Measurements from ENCODE around the gene ECM2.

Gene ECM2

GRCh38 chr9:92507496-92507895 is 28.3 kb downstream of the ECM2 start:
- Histone ChIP-seq H3K79me2 (ENCODE audit: insufficient read depth, low read length) (no peaks in the 10 kb centered on the region), H3K36me3 (ENCODE audit: low read length) (no peaks in the 10 kb centered on the region), H3K4me3 (ENCODE audit: insufficient read depth, low read length, poor library complexity, severe bottlenecking) (no peak overlapping the region), H3K9me3 (ENCODE audit: insufficient read depth, low read length) (no peaks in the 10 kb centered on the region), H3K9me2 (replicated peaks; ENCODE audit: insufficient read depth, low read length) (no peaks in the 10 kb centered on the region), H3K27ac (ENCODE audit: low read depth, low read length) (no peak overlapping the region), H3F3A (ENCODE audit: insufficient read depth) (no peaks in the 10 kb centered on the region), H3K27me3 (ENCODE audit: low read length) (no peaks in the 10 kb centered on the region), H2AFZ (ENCODE audit: low read depth, low read length, severe bottlenecking) (no peak overlapping the region), H3K4me2 (ENCODE audit: low read depth, low read length, poor library complexity, severe bottlenecking) (no peak overlapping the region), H4K20me1 (ENCODE audit: low read depth, low read length) (no peaks in the 10 kb centered on the region), H3K9ac (ENCODE audit: low read length) (no peak overlapping the region)
- TF ChIP-seq EZH2phosphoT487 (conservative IDR thresholded peaks at IDR 0.05; ENCODE audit: low read length) (no peak), CTCF (IDR thresholded peaks at IDR 0.05; ENCODE audit: insufficient read depth, low read length, poor library complexity, severe bottlenecking) (no peak)

GRCh38 chr9:92507005-92507404 is 28.8 kb downstream of the ECM2 start:
- Histone ChIP-seq H3K27ac (ENCODE audit: low read depth, low read length) (no peak overlapping the region), H4K20me1 (ENCODE audit: low read depth, low read length) (no peaks in the 10 kb centered on the region), H3K9ac (ENCODE audit: low read length) (no peak overlapping the region), H3K79me2 (ENCODE audit: insufficient read depth, low read length) (no peaks in the 10 kb centered on the region), H3K9me3 (ENCODE audit: insufficient read depth, low read length) (no peaks in the 10 kb centered on the region), H3F3A (ENCODE audit: insufficient read depth) (no peaks in the 10 kb centered on the region), H3K4me3 (ENCODE audit: insufficient read depth, low read length, poor library complexity, severe bottlenecking) (no peak overlapping the region), H3K36me3 (ENCODE audit: low read length) (no peaks in the 10 kb centered on the region), H3K27me3 (ENCODE audit: low read length) (no peaks in the 10 kb centered on the region), H3K4me2 (ENCODE audit: low read depth, low read length, poor library complexity, severe bottlenecking) (no peak overlapping the region), H3K9me2 (replicated peaks; ENCODE audit: insufficient read depth, low read length) (no peaks in the 10 kb centered on the region), H2AFZ (ENCODE audit: low read depth, low read length, severe bottlenecking) (no peak overlapping the region)
- no peak for TF ChIP-seq EZH2phosphoT487 (conservative IDR thresholded peaks at IDR 0.05; ENCODE audit: low read length)
- no peak for TF ChIP-seq CTCF (IDR thresholded peaks at IDR 0.05; ENCODE audit: insufficient read depth, low read length, poor library complexity, severe bottlenecking)

- no peaks in the 10 kb centered on the region for H3K9me3 ChIP-seq (ENCODE audit: insufficient read depth, low read length)
- no peaks in the 10 kb centered on the region for H4K20me1 ChIP-seq (ENCODE audit: low read depth, low read length)
- H3K4me2 ChIP-seq (ENCODE audit: low read depth, low read length, poor library complexity, severe bottlenecking) = no peak overlapping the region
- H3K79me2 ChIP-seq (ENCODE audit: insufficient read depth, low read length) = no peaks in the 10 kb centered on the region
- no peak overlapping the region for H3K27ac ChIP-seq (ENCODE audit: low read depth, low read length)
- no peaks in the 10 kb centered on the region for H3K27me3 ChIP-seq (ENCODE audit: low read length)
- H3K9me2 ChIP-seq (replicated peaks; ENCODE audit: insufficient read depth, low read length) = no peaks in the 10 kb centered on the region
- H3K36me3 ChIP-seq (ENCODE audit: low read length) = no peaks in the 10 kb centered on the region
- no peak overlapping the region for H2AFZ ChIP-seq (ENCODE audit: low read depth, low read length, severe bottlenecking)
- H3K9ac ChIP-seq (ENCODE audit: low read length) = no peak overlapping the region
- no peaks in the 10 kb centered on the region for H3F3A ChIP-seq (ENCODE audit: insufficient read depth)
- no peak for TF ChIP-seq CTCF (IDR thresholded peaks at IDR 0.05; ENCODE audit: insufficient read depth, low read length, poor library complexity, severe bottlenecking)
- no peak for TF ChIP-seq EZH2phosphoT487 (conservative IDR thresholded peaks at IDR 0.05; ENCODE audit: low read length)
- no peak overlapping the region for H3K4me3 ChIP-seq (ENCODE audit: insufficient read depth, low read length, poor library complexity, severe bottlenecking)
Observed at GRCh38 chr9:92506184-92506857, 29.5 kb downstream of the ECM2 start.

Measured in SU-DHL-6 (cell line).